MCF 10A (cell line): Measurements from ENCODE around the gene METTL26. TPM values are rescaled to one million over a fixed set of nuclear protein-coding genes. Genes with fewer than 3 reads are reported as not detected.
A peak's percentile ranks its signal among the peaks of the same experiment; 100 is the strongest.

Experiments
- BruUV-seq: library from RNA; stranded (reverse); fragments of 400-500 nt; replicated peaks from 2 replicates; lab custom pipeline; 2021; lab: Mats Ljungman, UMichigan
- CTCF ChIA-PET: fragments of 300-600 bp; sonication (Branson Sonifier 250); formaldehyde crosslinking; extraction: SDS; loops from one replicate; lab custom pipeline; 2021; ENCODE audit warnings: antibody characterized with exemption, inconsistent platforms; lab: Yijun Ruan, JAX
- POLR2A ChIA-PET: fragments of 300-600, 350-650 bp; sonication (Branson Sonifier 250); formaldehyde crosslinking; extraction: SDS; loops from one replicate; lab custom pipeline; 2020; ENCODE audit warnings: antibody characterized with exemption, inconsistent platforms; lab: Yijun Ruan, JAX
- DNase-seq: peaks from one replicate; pipeline ENCODE4 v3.0.0-alpha.2; 2018; ENCODE audit not compliant: unreplicated experiment
- H3K27ac Mint-ChIP-seq: one replicate; pipeline ENCODE4 v1.8.0; 2022; ENCODE audit warnings: mild to moderate bottlenecking, low read depth, mixed read lengths; ENCODE audit not compliant: unreplicated experiment
- H3K27me3 Mint-ChIP-seq: one replicate; pipeline ENCODE4 v1.8.0; 2022; ENCODE audit warnings: mixed read lengths; ENCODE audit not compliant: insufficient read depth, unreplicated experiment
- H3K36me3 Mint-ChIP-seq: one replicate; pipeline ENCODE4 v1.8.0; 2022; ENCODE audit warnings: mild to moderate bottlenecking, moderate library complexity, mixed read lengths; ENCODE audit not compliant: insufficient read depth, unreplicated experiment
- H3K4me1 Mint-ChIP-seq: one replicate; pipeline ENCODE4 v1.8.0; 2022; ENCODE audit warnings: mixed read lengths; ENCODE audit not compliant: insufficient read depth, unreplicated experiment
- H3K4me3 Mint-ChIP-seq: one replicate; pipeline ENCODE4 v1.8.0; 2022; ENCODE audit warnings: mild to moderate bottlenecking, moderate library complexity, mixed read lengths; ENCODE audit not compliant: unreplicated experiment
- H3K9me3 Mint-ChIP-seq: one replicate; pipeline ENCODE4 v1.8.0; 2022; ENCODE audit warnings: mixed read lengths; ENCODE audit not compliant: unreplicated experiment
- intact Hi-C: fragments of 100-400 bp; cut with micrococcal nuclease; formaldehyde crosslinking; loops from 2 replicates; pipeline ENCODE4 v1.14.1; 2022
- total RNA-seq: library from RNA; stranded (reverse); gene quantifications from 2 replicates; pipeline ENCODE4 v1.2.3, GENCODE V29; 2022
- TF ChIP-seq, protein P1 (sequence below): fragments of 200-600 bp; IDR thresholded peaks from one replicate; pipeline ENCODE4 v1.8.0; 2022; ENCODE audit warnings: antibody characterized with exemption, mild to moderate bottlenecking; ENCODE audit not compliant: unreplicated experiment

Gene METTL26
- total RNA-seq, 1 experiment from 2014 or later = 106 TPM

- Mint-ChIP-seq H3K4me3 (no peak overlapping the region), H3K4me1 (peaks cover 5% of the 10 kb centered on the region), H3K9me3 (no peaks in the 10 kb centered on the region), H3K27me3 (no peaks in the 10 kb centered on the region), H3K36me3 (peaks cover 26% of the 10 kb centered on the region), H3K27ac (no peak overlapping the region)
- POLR2A ChIA-PET = interaction anchor here (1.3 kb wide), 1 partner anchor 12 kb away, joined by 5 read pairs; no protein-coding TSS in a partner anchor
- CTCF ChIA-PET = interaction anchor here (0.5 to 1.1 kb wide), 2 partner anchors 20 to 45 kb away, joined by 3 read pairs; no protein-coding TSS in a partner anchor
- TF ChIP-seq, protein P1, sequence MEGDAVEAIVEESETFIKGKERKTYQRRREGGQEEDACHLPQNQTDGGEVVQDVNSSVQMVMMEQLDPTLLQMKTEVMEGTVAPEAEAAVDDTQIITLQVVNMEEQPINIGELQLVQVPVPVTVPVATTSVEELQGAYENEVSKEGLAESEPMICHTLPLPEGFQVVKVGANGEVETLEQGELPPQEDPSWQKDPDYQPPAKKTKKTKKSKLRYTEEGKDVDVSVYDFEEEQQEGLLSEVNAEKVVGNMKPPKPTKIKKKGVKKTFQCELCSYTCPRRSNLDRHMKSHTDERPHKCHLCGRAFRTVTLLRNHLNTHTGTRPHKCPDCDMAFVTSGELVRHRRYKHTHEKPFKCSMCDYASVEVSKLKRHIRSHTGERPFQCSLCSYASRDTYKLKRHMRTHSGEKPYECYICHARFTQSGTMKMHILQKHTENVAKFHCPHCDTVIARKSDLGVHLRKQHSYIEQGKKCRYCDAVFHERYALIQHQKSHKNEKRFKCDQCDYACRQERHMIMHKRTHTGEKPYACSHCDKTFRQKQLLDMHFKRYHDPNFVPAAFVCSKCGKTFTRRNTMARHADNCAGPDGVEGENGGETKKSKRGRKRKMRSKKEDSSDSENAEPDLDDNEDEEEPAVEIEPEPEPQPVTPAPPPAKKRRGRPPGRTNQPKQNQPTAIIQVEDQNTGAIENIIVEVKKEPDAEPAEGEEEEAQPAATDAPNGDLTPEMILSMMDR = no peak
- intact Hi-C loops = no loop called here
- no peak for DNase-seq
- no TSS peak for BruUV-seq
Measured at GRCh38 chr16:633336-634050, 2.6 kb downstream of the METTL26 start.

DNA sequence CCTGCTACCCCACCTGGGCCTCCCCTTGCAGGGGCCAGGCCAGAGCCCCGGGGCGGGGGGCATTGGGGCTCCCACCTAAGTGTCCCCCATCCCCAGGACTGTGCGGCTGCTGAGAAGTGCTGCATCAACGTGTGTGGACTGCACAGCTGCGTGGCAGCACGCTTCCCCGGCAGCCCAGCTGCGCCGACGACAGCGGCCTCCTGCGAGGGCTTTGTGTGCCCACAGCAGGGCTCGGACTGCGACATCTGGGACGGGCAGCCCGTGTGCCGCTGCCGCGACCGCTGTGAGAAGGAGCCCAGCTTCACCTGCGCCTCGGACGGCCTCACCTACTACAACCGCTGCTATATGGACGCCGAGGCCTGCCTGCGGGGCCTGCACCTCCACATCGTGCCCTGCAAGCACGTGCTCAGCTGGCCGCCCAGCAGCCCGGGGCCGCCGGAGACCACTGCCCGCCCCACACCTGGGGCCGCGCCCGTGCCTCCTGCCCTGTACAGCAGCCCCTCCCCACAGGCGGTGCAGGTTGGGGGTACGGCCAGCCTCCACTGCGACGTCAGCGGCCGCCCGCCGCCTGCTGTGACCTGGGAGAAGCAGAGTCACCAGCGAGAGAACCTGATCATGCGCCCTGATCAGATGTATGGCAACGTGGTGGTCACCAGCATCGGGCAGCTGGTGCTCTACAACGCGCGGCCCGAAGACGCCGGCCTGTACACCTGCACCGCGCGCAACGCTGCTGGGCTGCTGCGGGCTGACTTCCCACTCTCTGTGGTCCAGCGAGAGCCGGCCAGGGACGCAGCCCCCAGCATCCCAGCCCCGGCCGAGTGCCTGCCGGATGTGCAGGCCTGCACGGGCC is 3.4 kb downstream of the METTL26 start:
- intact Hi-C loops = no loop called here

DNA sequence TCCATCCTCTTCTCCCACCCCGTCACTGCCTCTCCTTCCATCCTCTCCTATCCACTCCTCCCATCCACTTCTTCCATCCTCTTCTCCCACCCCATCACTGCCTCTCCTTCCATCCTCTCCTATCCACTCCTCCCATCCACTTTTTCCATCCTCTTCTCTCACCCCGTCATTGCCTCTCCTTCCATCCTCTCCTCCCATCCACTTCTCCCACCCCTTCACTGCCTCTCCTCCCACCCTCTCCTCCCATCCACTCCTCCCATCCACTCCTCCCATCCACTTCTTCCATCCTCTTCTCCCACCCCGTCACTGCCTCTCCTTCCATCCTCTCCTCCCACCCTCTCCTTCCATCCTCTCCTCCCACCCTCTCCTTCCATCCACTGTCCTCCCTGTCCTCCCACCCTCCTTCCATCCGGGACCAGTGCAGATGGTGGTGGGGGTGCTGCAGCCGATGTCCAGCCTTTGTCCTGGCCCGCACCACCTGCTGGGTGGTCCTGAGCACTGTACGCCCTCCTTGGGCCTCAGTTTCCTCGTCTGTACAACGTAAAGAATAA is 4.2 kb downstream of the METTL26 start:
- intact Hi-C loops = no loop called here

More for the DNA sequence above, 3.4 kb downstream of the METTL26 start:
- Mint-ChIP-seq H3K36me3 (peaks cover 26% of the 10 kb centered on the region), H3K27ac (no peak overlapping the region), H3K4me1 (peaks cover 9% of the 10 kb centered on the region), H3K27me3 (no peaks in the 10 kb centered on the region), H3K9me3 (no peaks in the 10 kb centered on the region), H3K4me3 (no peak overlapping the region)
- no peak for DNase-seq
- ChIA-PET POLR2A (interaction anchor here (1.3 kb wide), 1 partner anchor 11 kb away, joined by 5 read pairs; no protein-coding TSS in a partner anchor), CTCF (no interaction called here)
- TF ChIP-seq, protein P1 = no peak
- BruUV-seq = no TSS peak

More for the DNA sequence above, 4.2 kb downstream of the METTL26 start:
- POLR2A ChIA-PET = no interaction called here
- DNase-seq = no peak
- H3K27me3 Mint-ChIP-seq = no peaks in the 10 kb centered on the region
- no TSS peak for BruUV-seq
- H3K36me3 Mint-ChIP-seq = peaks cover 29% of the 10 kb centered on the region
- CTCF ChIA-PET = no interaction called here
- TF ChIP-seq, protein P1 = no peak
- H3K4me3 Mint-ChIP-seq = peak overlapping the region; percentile 10
- no peak overlapping the region for H3K27ac Mint-ChIP-seq
- H3K9me3 Mint-ChIP-seq = no peaks in the 10 kb centered on the region
- peaks cover 17% of the 10 kb centered on the region for H3K4me1 Mint-ChIP-seq
